ENCODE results near the gene TARS3.

The TARS3 gene

GRCh38 chr15:101614761-101615160 is 109.5 kb downstream of the TARS3 start:
- H2AFZ ChIP-seq (ENCODE audit: low read length, unreplicated experiment): no peak overlapping the region
- H3K4me3 ChIP-seq (ENCODE audit: low read depth, low read length): no peak overlapping the region
- H3K79me2 ChIP-seq (ENCODE audit: control insufficient read depth, insufficient read depth, low read length, unreplicated experiment): no peaks in the 10 kb centered on the region
- no peak overlapping the region for H3K27ac ChIP-seq (ENCODE audit: low read depth, low read length)
- peaks cover 7% of the 10 kb centered on the region for H3K4me1 ChIP-seq (ENCODE audit: control insufficient read depth, insufficient read depth, low read length, unreplicated experiment)
- H3K36me3 ChIP-seq (ENCODE audit: insufficient read depth, low read length): no peaks in the 10 kb centered on the region
- no peaks in the 10 kb centered on the region for H3K27me3 ChIP-seq (ENCODE audit: insufficient read depth, low read length)

- Histone ChIP-seq H3K4me3 (ENCODE audit: low read depth, low read length) (no peak overlapping the region), H3K27me3 (ENCODE audit: insufficient read depth, low read length) (no peaks in the 10 kb centered on the region), H3K79me2 (ENCODE audit: control insufficient read depth, insufficient read depth, low read length, unreplicated experiment) (no peaks in the 10 kb centered on the region), H2AFZ (ENCODE audit: low read length, unreplicated experiment) (no peak overlapping the region), H3K36me3 (ENCODE audit: insufficient read depth, low read length) (no peaks in the 10 kb centered on the region), H3K27ac (ENCODE audit: low read depth, low read length) (no peak overlapping the region), H3K4me1 (ENCODE audit: control insufficient read depth, insufficient read depth, low read length, unreplicated experiment) (peaks cover 7% of the 10 kb centered on the region)
Observed at GRCh38 chr15:101614001-101614585, 110.2 kb downstream of the TARS3 start.

GRCh38 chr15:101613130-101614000 is 110.9 kb downstream of the TARS3 start:
- H3K27ac ChIP-seq (ENCODE audit: low read depth, low read length): no peak overlapping the region
- no peaks in the 10 kb centered on the region for H3K79me2 ChIP-seq (ENCODE audit: control insufficient read depth, insufficient read depth, low read length, unreplicated experiment)
- H3K4me1 ChIP-seq (ENCODE audit: control insufficient read depth, insufficient read depth, low read length, unreplicated experiment): peaks cover 7% of the 10 kb centered on the region
- H3K27me3 ChIP-seq (ENCODE audit: insufficient read depth, low read length): no peaks in the 10 kb centered on the region
- H3K36me3 ChIP-seq (ENCODE audit: insufficient read depth, low read length): no peaks in the 10 kb centered on the region
- no peak overlapping the region for H2AFZ ChIP-seq (ENCODE audit: low read length, unreplicated experiment)
- no peak overlapping the region for H3K4me3 ChIP-seq (ENCODE audit: low read depth, low read length)

- H3K36me3 ChIP-seq (ENCODE audit: insufficient read depth, low read length): no peaks in the 10 kb centered on the region
- peaks cover 7% of the 10 kb centered on the region for H3K4me1 ChIP-seq (ENCODE audit: control insufficient read depth, insufficient read depth, low read length, unreplicated experiment)
- no peak overlapping the region for H3K4me3 ChIP-seq (ENCODE audit: low read depth, low read length)
- H2AFZ ChIP-seq (ENCODE audit: low read length, unreplicated experiment): no peak overlapping the region
- no peaks in the 10 kb centered on the region for H3K79me2 ChIP-seq (ENCODE audit: control insufficient read depth, insufficient read depth, low read length, unreplicated experiment)
- H3K27ac ChIP-seq (ENCODE audit: low read depth, low read length): no peak overlapping the region
- H3K27me3 ChIP-seq (ENCODE audit: insufficient read depth, low read length): no peaks in the 10 kb centered on the region
Observed at GRCh38 chr15:101612676-101613075, 111.6 kb downstream of the TARS3 start.

- Histone ChIP-seq H3K27me3 (ENCODE audit: insufficient read depth, low read length) (no peaks in the 10 kb centered on the region), H3K27ac (ENCODE audit: low read depth, low read length) (no peak overlapping the region), H3K4me3 (ENCODE audit: low read depth, low read length) (no peak overlapping the region), H3K36me3 (ENCODE audit: insufficient read depth, low read length) (no peaks in the 10 kb centered on the region), H3K4me1 (ENCODE audit: control insufficient read depth, insufficient read depth, low read length, unreplicated experiment) (peaks cover 7% of the 10 kb centered on the region), H2AFZ (ENCODE audit: low read length, unreplicated experiment) (no peak overlapping the region), H3K79me2 (ENCODE audit: control insufficient read depth, insufficient read depth, low read length, unreplicated experiment) (no peaks in the 10 kb centered on the region)
Observed at GRCh38 chr15:101611580-101612299, 112.5 kb downstream of the TARS3 start.

- Histone ChIP-seq H2AFZ (ENCODE audit: low read length, unreplicated experiment) (no peak overlapping the region), H3K4me3 (ENCODE audit: low read depth, low read length) (no peak overlapping the region), H3K27me3 (ENCODE audit: insufficient read depth, low read length) (0 out of 2 replicates have a peak, but pooled peaks cover 1% of the 10 kb centered on the region), H3K36me3 (ENCODE audit: insufficient read depth, low read length) (no peaks in the 10 kb centered on the region), H3K79me2 (ENCODE audit: control insufficient read depth, insufficient read depth, low read length, unreplicated experiment) (no peaks in the 10 kb centered on the region), H3K27ac (ENCODE audit: low read depth, low read length) (no peak overlapping the region), H3K4me1 (ENCODE audit: control insufficient read depth, insufficient read depth, low read length, unreplicated experiment) (peaks cover 2% of the 10 kb centered on the region)
Observed at GRCh38 chr15:101611007-101611406, 113.3 kb downstream of the TARS3 start.

- Histone ChIP-seq H3K36me3 (ENCODE audit: insufficient read depth, low read length) (no peaks in the 10 kb centered on the region), H3K27ac (ENCODE audit: low read depth, low read length) (no peak overlapping the region), H2AFZ (ENCODE audit: low read length, unreplicated experiment) (no peak overlapping the region)
Observed at GRCh38 chr15:101610611-101611000, 113.7 kb downstream of the TARS3 start.

GRCh38 chr15:101609742-101610610 is 114.3 kb downstream of the TARS3 start:
- Histone ChIP-seq H3K79me2 (ENCODE audit: control insufficient read depth, insufficient read depth, low read length, unreplicated experiment) (no peaks in the 10 kb centered on the region), H3K36me3 (ENCODE audit: insufficient read depth, low read length) (no peaks in the 10 kb centered on the region), H2AFZ (ENCODE audit: low read length, unreplicated experiment) (no peak overlapping the region), H3K4me1 (ENCODE audit: control insufficient read depth, insufficient read depth, low read length, unreplicated experiment) (no peaks in the 10 kb centered on the region), H3K27ac (ENCODE audit: low read depth, low read length) (no peak overlapping the region), H3K4me3 (ENCODE audit: low read depth, low read length) (no peak overlapping the region), H3K27me3 (ENCODE audit: insufficient read depth, low read length) (peaks cover 7% of the 10 kb centered on the region; the same call in 1 of the 2 replicates)

More at GRCh38 chr15:101610611-101611000, 113.7 kb downstream of the TARS3 start:
- H3K4me3 ChIP-seq (ENCODE audit: low read depth, low read length): no peak overlapping the region
- H3K79me2 ChIP-seq (ENCODE audit: control insufficient read depth, insufficient read depth, low read length, unreplicated experiment): no peaks in the 10 kb centered on the region
- peaks cover 5% of the 10 kb centered on the region; the same call in 1 of the 2 replicates for H3K27me3 ChIP-seq (ENCODE audit: insufficient read depth, low read length)
- H3K4me1 ChIP-seq (ENCODE audit: control insufficient read depth, insufficient read depth, low read length, unreplicated experiment): no peaks in the 10 kb centered on the region

GRCh38 chr15:101608201-101608600 is 116.1 kb downstream of the TARS3 start:
- Histone ChIP-seq H3K4me1 (ENCODE audit: control insufficient read depth, insufficient read depth, low read length, unreplicated experiment) (no peaks in the 10 kb centered on the region), H2AFZ (ENCODE audit: low read length, unreplicated experiment) (no peak overlapping the region), H3K27me3 (ENCODE audit: insufficient read depth, low read length) (peaks cover 17% of the 10 kb centered on the region), H3K79me2 (ENCODE audit: control insufficient read depth, insufficient read depth, low read length, unreplicated experiment) (no peaks in the 10 kb centered on the region), H3K4me3 (ENCODE audit: low read depth, low read length) (no peak overlapping the region), H3K36me3 (ENCODE audit: insufficient read depth, low read length) (no peaks in the 10 kb centered on the region), H3K27ac (ENCODE audit: low read depth, low read length) (no peak overlapping the region)

GRCh38 chr15:101607108-101607507 is 117.2 kb downstream of the TARS3 start:
- H3K27me3 ChIP-seq (ENCODE audit: insufficient read depth, low read length): peaks cover 17% of the 10 kb centered on the region
- H3K27ac ChIP-seq (ENCODE audit: low read depth, low read length): no peak overlapping the region
- no peak overlapping the region for H3K4me3 ChIP-seq (ENCODE audit: low read depth, low read length)
- no peaks in the 10 kb centered on the region for H3K79me2 ChIP-seq (ENCODE audit: control insufficient read depth, insufficient read depth, low read length, unreplicated experiment)
- no peak overlapping the region for H2AFZ ChIP-seq (ENCODE audit: low read length, unreplicated experiment)
- H3K36me3 ChIP-seq (ENCODE audit: insufficient read depth, low read length): no peaks in the 10 kb centered on the region
- H3K4me1 ChIP-seq (ENCODE audit: control insufficient read depth, insufficient read depth, low read length, unreplicated experiment): no peaks in the 10 kb centered on the region
